ENCODE data around the gene SBF2. TPM values are rescaled to one million over a fixed set of nuclear protein-coding genes. Genes with fewer than 3 reads are reported as not detected.

SBF2 gene
- total RNA-seq, 1 donor from 2014 or later, result 44.9 TPM

DNA sequence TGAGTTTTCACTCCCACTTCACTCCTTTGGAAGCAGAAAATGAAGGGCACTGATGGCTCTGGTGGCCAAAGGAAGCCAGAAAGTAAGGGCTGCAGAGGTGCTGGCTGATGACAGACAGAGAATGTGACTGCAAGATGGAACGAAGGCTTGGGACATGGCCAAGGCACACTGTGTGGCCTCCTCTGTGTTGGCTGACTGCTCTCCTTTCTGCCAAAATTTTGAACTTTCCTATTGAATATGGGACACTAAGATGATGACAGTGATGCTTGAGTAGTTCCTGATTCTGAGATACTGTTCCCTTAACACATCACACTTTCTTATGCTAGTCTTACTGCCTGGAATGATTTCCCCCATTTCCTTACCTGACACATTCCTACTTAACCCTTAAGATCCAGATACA lies 473.8 kb downstream of the SBF2 start:
- Mint-ChIP-seq H3K27me3 (no peaks in the 10 kb centered on the region), H3K9me3 (ENCODE audit: low read depth) (no peaks in the 10 kb centered on the region), H3K27ac (peak overlapping the region; percentile 14), H3K4me3 (ENCODE audit: low read depth) (no peak overlapping the region), H3K4me1 (ENCODE audit: low read depth) (peaks cover 22% of the 10 kb centered on the region), H3K36me3 (ENCODE audit: insufficient read depth) (peaks cover 1% of the 10 kb centered on the region)
- TF ChIP-seq, protein P1, sequence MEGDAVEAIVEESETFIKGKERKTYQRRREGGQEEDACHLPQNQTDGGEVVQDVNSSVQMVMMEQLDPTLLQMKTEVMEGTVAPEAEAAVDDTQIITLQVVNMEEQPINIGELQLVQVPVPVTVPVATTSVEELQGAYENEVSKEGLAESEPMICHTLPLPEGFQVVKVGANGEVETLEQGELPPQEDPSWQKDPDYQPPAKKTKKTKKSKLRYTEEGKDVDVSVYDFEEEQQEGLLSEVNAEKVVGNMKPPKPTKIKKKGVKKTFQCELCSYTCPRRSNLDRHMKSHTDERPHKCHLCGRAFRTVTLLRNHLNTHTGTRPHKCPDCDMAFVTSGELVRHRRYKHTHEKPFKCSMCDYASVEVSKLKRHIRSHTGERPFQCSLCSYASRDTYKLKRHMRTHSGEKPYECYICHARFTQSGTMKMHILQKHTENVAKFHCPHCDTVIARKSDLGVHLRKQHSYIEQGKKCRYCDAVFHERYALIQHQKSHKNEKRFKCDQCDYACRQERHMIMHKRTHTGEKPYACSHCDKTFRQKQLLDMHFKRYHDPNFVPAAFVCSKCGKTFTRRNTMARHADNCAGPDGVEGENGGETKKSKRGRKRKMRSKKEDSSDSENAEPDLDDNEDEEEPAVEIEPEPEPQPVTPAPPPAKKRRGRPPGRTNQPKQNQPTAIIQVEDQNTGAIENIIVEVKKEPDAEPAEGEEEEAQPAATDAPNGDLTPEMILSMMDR (IDR thresholded peaks at IDR 0.05; ENCODE audit: unreplicated experiment), result no peak
- no peak for DNase-seq (ENCODE audit: low spot score, unreplicated experiment)

DNA sequence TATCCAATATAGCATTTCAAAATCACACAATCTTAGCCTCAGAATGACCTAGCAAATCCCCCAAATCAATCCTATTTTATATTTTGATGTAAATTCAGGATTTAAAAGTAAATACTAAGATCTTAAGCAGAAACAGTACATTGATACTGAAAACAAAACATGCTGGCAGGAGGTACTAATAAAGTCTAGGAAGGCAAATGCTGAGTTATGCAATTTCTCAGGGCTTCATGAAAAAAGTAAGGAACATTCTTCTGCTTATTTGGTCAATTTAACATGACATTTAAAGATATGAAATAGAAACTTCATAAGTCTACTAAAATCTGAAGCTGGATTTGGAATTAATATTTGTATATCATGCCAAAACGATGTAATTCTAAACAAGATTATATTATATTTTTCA lies 476.8 kb downstream of the SBF2 start:
- no peak overlapping the region for H3K27ac Mint-ChIP-seq
- no peaks in the 10 kb centered on the region for H3K9me3 Mint-ChIP-seq (ENCODE audit: low read depth)
- H3K4me1 Mint-ChIP-seq (ENCODE audit: low read depth), result peaks cover 12% of the 10 kb centered on the region
- TF ChIP-seq, protein P1 (IDR thresholded peaks at IDR 0.05; ENCODE audit: unreplicated experiment), result no peak
- no peak for DNase-seq (ENCODE audit: low spot score, unreplicated experiment)
- peaks cover 1% of the 10 kb centered on the region for H3K36me3 Mint-ChIP-seq (ENCODE audit: insufficient read depth)
- no peak overlapping the region for H3K4me3 Mint-ChIP-seq (ENCODE audit: low read depth)
- H3K27me3 Mint-ChIP-seq, result no peaks in the 10 kb centered on the region

DNA sequence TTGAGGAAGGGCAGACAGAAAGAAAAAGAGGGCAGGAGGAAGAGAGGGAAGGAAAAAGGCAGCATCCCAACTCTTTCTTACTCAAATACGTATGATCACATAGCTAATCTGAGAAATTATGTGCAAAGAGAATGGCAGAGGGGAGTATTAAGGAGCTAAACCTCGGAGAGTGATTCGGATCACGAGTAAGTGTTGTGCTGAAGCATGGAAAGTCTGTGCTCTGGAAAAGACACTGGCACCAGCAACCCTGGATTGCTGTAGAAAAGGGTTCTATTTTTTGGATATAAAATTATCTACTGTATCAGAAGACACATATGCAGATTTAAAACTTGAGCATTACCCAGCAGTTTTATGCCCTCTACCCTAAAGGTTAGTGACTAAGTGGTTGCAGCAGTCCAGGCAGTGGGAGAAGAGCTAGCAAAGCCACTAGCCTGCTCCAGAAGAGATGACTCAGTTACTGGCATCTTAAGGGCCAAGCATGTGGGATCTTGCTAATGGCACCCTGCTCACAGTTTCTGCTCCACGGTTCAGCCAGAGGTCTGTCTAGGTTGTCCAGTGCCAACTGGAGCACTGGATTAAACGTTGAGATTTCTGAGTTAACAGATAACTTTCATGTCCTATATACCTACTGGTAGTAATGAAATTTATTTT lies 478.4 kb downstream of the SBF2 start:
- H3K4me1 Mint-ChIP-seq (ENCODE audit: low read depth), result peaks cover 3% of the 10 kb centered on the region
- no peaks in the 10 kb centered on the region for H3K9me3 Mint-ChIP-seq (ENCODE audit: low read depth)
- peaks cover 10% of the 10 kb centered on the region for H3K36me3 Mint-ChIP-seq (ENCODE audit: insufficient read depth)
- DNase-seq (ENCODE audit: low spot score, unreplicated experiment), result no peak
- TF ChIP-seq, protein P1 (IDR thresholded peaks at IDR 0.05; ENCODE audit: unreplicated experiment), result no peak
- no peaks in the 10 kb centered on the region for H3K27me3 Mint-ChIP-seq
- no peak overlapping the region for H3K27ac Mint-ChIP-seq
- no peak overlapping the region for H3K4me3 Mint-ChIP-seq (ENCODE audit: low read depth)

DNA sequence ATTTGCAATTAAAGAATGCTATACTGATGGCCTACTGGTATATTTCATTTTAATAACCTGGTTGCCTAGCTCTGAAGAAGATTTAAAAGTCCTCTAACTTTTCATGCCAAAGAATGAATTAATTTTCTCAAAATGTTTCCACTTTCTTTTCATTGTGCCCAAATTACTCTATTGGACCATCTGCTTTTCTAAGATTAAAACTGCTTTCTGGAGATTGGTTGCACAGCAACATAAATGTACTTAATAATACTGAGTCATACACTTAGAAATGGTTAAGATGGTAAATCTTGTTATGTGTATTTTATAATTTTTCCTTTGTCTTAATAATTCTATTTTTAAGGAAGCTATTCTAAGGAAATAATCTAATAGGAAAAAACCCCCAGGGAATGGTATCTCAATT lies 479.9 kb downstream of the SBF2 start:
- TF ChIP-seq, protein P1 (IDR thresholded peaks at IDR 0.05; ENCODE audit: unreplicated experiment), result no peak
- no peaks in the 10 kb centered on the region for H3K9me3 Mint-ChIP-seq (ENCODE audit: low read depth)
- no peak for DNase-seq (ENCODE audit: low spot score, unreplicated experiment)
- H3K27ac Mint-ChIP-seq, result no peak overlapping the region
- H3K36me3 Mint-ChIP-seq (ENCODE audit: insufficient read depth), result peaks cover 12% of the 10 kb centered on the region
- no peaks in the 10 kb centered on the region for H3K27me3 Mint-ChIP-seq
- H3K4me3 Mint-ChIP-seq (ENCODE audit: low read depth), result no peak overlapping the region
- H3K4me1 Mint-ChIP-seq (ENCODE audit: low read depth), result no peaks in the 10 kb centered on the region

DNA sequence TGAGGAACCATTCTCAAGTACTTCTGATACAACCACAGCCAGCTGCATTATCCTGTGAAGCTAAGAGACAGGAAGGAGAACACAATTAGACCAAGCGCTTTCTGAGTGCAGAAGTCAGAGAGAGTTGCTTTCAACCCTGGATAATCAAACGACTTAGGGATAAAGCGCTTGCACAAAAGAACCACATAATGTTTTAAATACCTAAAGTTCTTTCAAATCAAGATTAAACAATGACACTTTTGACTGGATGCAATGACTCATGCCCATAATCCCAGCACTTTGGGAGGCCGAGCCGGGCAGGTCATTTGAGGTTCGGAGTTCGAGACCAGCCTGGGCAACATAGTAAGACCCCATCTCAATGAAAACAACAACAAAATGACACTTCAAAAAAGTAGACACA lies 485.1 kb downstream of the SBF2 start:
- no peak for DNase-seq (ENCODE audit: low spot score, unreplicated experiment)
- TF ChIP-seq, protein P1 (IDR thresholded peaks at IDR 0.05; ENCODE audit: unreplicated experiment), result no peak
- Mint-ChIP-seq H3K36me3 (ENCODE audit: insufficient read depth) (peaks cover 25% of the 10 kb centered on the region), H3K27me3 (no peaks in the 10 kb centered on the region), H3K4me3 (ENCODE audit: low read depth) (no peak overlapping the region), H3K4me1 (ENCODE audit: low read depth) (peaks cover 9% of the 10 kb centered on the region), H3K27ac (no peak overlapping the region), H3K9me3 (ENCODE audit: low read depth) (no peaks in the 10 kb centered on the region)
